Lower leg skin (tissue), 4 donors: ENCODE data around the gene RIIAD1. TPM values are rescaled to one million over a fixed set of nuclear protein-coding genes. Genes with fewer than 3 reads are reported as not detected.

Experiments used
- DNase-seq, 2 donors: peaks; one replicate each; pipeline ENCODE4 v3.0.0-alpha.2; 2019; ENCODE audit warnings: low spot score in 2 of 2
- H3K4me3 ChIP-seq: fragments of 200-600 bp; sonication (generic); 2 replicates; pipeline ENCODE4 v1.5.1; 2017; ENCODE audit warnings: mild to moderate bottlenecking, low read depth; ENCODE audit not compliant: poor library complexity, severe bottlenecking
- POLR2A ChIP-seq, 2 donors: fragments of 450-650 bp; IDR thresholded peaks; one replicate each; pipeline ENCODE4 v1.6.1; 2016 to 2017; ENCODE audit warnings: antibody characterized with exemption in 2 of 2, mild to moderate bottlenecking in 1 of 2, moderate library complexity in 1 of 2
- WGBS, 2 donors: methylation state at CpG; one replicate each; pipeline ENCODE4 v1.1.5; 2018; 5-methylcytosine and 5-hydroxymethylcytosine counted together
- intact Hi-C: fragments of 100-400 bp; cut with DNase I; formaldehyde crosslinking; loops from one replicate; pipeline ENCODE4 v1.15.0; 2023; ENCODE audit warnings: low total_unique reads
- total RNA-seq, 4 donors: library from RNA; depleted of rRNA; stranded (reverse); fragments of >200 nt; gene quantifications; one replicate each; pipeline ENCODE4 v1.1.0, GENCODE V29; 2016
- TF ChIP-seq, protein P1 (sequence below), 3 donors: fragments of 450-650 bp; IDR thresholded peaks; one replicate each; pipeline ENCODE4 v1.5.1; 2016; ENCODE audit warnings: antibody characterized with exemption in 3 of 3, mild to moderate bottlenecking in 3 of 3, moderate library complexity in 2 of 3

RIIAD1 gene
- total RNA-seq, 4 donors from 2014 or later: not detected

GRCh38 chr1:151776665-151777062 lies 55.3 kb downstream of the RIIAD1 start:
- 95% methylated on average over 3 of the region's 3 CpGs for WGBS, 2 donors
- no peak overlapping the region for H3K4me3 ChIP-seq
- TF ChIP-seq, protein P1, sequence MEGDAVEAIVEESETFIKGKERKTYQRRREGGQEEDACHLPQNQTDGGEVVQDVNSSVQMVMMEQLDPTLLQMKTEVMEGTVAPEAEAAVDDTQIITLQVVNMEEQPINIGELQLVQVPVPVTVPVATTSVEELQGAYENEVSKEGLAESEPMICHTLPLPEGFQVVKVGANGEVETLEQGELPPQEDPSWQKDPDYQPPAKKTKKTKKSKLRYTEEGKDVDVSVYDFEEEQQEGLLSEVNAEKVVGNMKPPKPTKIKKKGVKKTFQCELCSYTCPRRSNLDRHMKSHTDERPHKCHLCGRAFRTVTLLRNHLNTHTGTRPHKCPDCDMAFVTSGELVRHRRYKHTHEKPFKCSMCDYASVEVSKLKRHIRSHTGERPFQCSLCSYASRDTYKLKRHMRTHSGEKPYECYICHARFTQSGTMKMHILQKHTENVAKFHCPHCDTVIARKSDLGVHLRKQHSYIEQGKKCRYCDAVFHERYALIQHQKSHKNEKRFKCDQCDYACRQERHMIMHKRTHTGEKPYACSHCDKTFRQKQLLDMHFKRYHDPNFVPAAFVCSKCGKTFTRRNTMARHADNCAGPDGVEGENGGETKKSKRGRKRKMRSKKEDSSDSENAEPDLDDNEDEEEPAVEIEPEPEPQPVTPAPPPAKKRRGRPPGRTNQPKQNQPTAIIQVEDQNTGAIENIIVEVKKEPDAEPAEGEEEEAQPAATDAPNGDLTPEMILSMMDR (IDR thresholded peaks at IDR 0.05): no peak
- TF ChIP-seq POLR2A (IDR thresholded peaks at IDR 0.05): no peak

GRCh38 chr1:151777317-151777716 lies 56.0 kb downstream of the RIIAD1 start:
- intact Hi-C loops: no loop called here
- 88 to 97% methylated on average over 4 of the region's 4 CpGs for WGBS, 2 donors
- no peak overlapping the region for H3K4me3 ChIP-seq
- DNase-seq: no peak
- TF ChIP-seq, protein P1 (IDR thresholded peaks at IDR 0.05): no peak

More at GRCh38 chr1:151776665-151777062, 55.3 kb downstream of the RIIAD1 start:
- DNase-seq: no peak
- intact Hi-C loops: no loop called here

Other genes starting within 250 kb of the RIIAD1 start
- gene CGN, start 210.1 kb upstream of the RIIAD1 start, total RNA-seq: 10 to 100 TPM; 33.6 to 71.0 (median 44.6) TPM
- gene TUFT1, start 181.2 kb upstream of the RIIAD1 start, total RNA-seq: 100 to 1,000 TPM; 140 to 186 (median 161) TPM
- 10 to 100 TPM; 21.9 to 34.3 (median 26.5) TPM for gene SNX27, start 109.5 kb upstream of the RIIAD1 start, total RNA-seq
- not detected for gene CELF3, start 4.7 kb upstream of the RIIAD1 start, total RNA-seq
- gene MRPL9, start 42.0 kb downstream of the RIIAD1 start, total RNA-seq: 100 to 1,000 TPM in 1 of 4 donors, 10 to 100 TPM in 3; 48.8 to 112 (median 66.4) TPM
- gene TDRKH, start 69.0 kb downstream of the RIIAD1 start, total RNA-seq: 1 to 10 TPM; 2.1 to 3.0 (median 2.6) TPM
- gene LINGO4, start 83.9 kb downstream of the RIIAD1 start, total RNA-seq: under 1 TPM in 3 of 4 donors, not detected in 1; 0.17 to 0.36 (median 0.34) TPM
- gene RORC, start 110.3 kb downstream of the RIIAD1 start, total RNA-seq: 10 to 100 TPM; 33.6 to 83.2 (median 58.2) TPM
- gene C2CD4D, start 118.3 kb downstream of the RIIAD1 start, total RNA-seq: 1 to 10 TPM; 1.4 to 4.2 (median 2.3) TPM
- gene THEM5, start 132.2 kb downstream of the RIIAD1 start, total RNA-seq: 100 to 1,000 TPM in 1 of 4 donors, 10 to 100 TPM in 3; 74.4 to 115 (median 88.3) TPM
- gene THEM4, start 188.0 kb downstream of the RIIAD1 start, total RNA-seq: 10 to 100 TPM in 1 of 4 donors, 1 to 10 TPM in 3; 5.1 to 15.3 (median 7.0) TPM